NCI-H510A treated with DMSO at 0.1 percent for 48 hours (cell line): ENCODE measurements around the gene FKBP11.

Experiments used
- DNase-seq: peaks from one replicate; lab custom pipeline; 2025; lab: John Stamatoyannopoulos, UW

The FKBP11 gene

DNA sequence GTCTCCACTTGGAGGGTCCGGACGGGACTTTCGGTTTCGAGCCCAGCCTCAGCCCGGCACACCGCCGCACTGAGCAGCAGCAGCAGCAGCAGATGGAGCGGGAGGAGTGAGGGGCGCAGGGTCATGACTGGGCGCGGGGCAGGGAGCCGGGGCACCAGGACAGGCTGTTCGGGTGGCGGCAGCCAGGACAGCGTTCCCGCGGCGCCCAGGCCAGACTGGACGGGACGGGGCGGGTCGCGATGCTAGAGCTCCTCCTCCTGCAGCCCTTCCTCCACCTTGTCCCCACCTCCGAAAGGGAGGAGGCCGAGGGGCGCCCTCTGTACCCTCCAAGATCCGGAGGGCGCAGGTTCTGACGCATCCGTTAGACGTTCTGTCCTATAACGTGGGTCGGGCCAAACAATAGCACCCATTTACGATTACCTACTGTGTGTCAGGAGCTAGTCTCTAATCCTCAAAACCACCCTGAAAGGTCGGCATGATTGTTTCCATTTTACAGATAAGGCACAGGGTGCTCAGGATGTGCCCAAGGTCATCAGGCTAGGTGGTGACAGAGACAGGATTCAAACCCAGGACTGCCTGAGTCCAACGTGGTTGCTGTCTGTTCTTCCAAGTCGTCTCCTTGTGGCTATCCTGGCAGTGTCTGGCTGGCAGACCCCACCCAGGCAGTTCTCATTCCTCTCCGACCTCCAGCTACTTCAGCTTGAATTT lies at the start of gene FKBP11:
Gene FKBP11 (minus strand): TSS at position 189 of the 708 bp plus-strand sequence. CDS start 64 bp downstream, at position 125.
- DNase-seq, result no peak

DNA sequence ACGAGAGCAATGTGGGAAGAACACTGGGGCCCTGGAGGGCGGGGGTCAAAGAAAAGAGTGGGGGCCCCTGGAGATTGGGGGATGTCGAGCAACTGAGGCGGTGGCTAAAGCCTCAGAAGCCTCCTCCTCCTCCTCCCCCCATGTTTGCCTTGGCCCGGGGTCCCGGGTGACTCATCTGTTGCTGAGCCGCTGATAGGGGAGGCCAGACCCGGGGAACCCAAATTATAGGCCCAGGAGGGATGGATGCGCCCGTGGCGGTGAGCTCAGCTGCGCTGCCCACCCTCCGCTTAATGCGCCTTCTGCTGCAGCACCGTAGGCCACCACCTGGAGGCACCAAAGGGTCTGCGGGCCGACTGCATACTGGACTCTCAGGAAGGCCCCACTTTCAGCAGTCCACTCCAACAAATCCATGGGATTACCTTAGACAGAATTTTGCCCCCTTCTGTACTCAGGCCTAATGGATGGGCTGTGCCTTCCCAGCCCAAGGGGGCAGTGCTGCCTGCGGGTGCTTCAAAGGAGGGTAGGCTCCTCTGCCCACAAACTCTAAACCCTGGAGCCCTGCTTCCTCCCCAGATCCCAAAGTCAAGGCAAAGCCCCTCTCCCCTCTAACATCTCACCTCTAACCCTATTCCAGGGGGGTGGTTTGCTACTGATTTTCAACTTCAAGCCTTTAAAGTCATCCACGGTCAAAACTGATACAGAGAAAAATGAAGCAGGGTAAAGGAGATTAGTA lies 48.8 kb upstream of the FKBP11 start:
- DNase-seq, result no peak

DNA sequence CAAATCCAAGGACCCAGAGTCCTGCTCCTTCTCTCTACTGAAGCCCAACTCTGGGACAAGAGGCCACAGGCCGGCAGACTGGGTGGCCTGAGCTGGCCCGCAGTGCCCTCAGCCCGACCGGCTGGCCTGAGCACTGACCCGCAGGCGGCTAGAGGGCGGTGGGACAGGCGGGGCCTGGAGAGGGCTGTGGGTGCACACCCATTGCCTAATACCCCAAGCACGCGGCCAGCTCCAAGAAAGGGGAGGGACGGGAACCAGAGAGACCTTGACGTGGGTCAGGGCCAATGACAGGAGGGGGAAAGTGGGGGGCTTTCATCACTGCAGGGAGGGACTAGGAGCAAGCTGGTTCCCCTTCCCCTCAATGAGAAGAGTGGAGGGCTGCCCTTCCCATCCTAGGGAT lies 48.2 kb upstream of the FKBP11 start:
- DNase-seq, result no peak

DNA sequence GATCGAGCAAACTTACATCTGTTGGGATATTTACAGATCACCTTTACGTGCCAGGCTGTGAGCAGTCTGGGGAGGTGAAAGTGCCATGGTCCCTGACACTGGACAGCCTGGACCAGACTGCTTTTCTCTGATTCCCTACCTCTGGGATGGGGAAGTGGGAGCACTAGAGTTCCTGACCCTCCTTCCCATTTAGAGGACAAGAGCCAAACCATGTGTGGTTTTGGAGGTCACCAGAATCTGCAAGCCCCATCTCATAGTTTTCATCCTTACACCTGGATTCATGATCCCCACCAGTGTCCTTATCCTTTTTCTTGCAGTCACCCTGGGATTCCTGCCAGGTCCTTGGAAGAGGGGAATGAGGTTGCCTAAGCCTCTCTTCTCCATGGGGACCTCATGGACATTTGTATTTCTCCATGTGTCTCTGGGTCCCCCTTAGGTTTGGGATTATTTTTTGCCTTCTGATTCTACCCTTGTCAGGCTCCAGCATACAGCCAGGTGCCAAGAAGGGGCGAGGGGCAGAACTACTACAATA lies 47.7 kb upstream of the FKBP11 start:
- no peak for DNase-seq

DNA sequence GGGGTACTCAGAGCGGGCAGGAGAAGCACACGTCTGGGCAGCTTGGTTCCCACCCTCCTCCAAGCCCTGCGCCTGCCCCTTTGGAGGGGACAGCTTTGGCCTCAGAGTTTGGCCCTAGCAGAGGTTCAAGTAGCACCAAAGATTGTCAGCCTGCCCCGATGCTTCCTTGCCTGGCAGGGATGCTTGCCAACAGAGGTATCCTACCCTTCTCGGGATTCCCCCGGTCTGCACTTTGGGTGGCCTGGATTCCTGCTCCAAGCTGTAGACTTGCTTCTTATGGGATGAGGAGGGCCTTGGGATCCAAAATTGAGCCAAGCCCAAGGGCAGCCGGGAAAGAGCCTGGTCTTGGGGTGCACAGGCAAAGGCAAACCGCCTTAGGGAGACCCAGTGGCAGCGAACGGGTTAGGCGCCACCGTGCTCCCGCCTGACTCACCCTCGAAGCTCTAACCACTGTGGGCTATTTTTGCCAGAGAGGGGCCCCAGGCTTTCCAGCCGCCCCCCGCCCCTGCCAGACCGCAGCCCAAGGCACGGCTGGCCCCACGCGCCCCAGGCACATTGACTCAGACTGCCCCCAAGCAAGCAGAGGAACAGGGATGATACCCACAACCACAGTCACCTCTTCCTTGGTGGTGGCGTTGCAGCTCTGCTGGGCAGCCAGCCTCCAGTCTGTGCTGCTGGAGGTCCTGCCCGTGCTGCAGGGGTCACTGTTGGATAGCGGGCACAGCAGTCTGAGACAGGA lies 47.1 kb upstream of the FKBP11 start:
- no peak for DNase-seq

DNA sequence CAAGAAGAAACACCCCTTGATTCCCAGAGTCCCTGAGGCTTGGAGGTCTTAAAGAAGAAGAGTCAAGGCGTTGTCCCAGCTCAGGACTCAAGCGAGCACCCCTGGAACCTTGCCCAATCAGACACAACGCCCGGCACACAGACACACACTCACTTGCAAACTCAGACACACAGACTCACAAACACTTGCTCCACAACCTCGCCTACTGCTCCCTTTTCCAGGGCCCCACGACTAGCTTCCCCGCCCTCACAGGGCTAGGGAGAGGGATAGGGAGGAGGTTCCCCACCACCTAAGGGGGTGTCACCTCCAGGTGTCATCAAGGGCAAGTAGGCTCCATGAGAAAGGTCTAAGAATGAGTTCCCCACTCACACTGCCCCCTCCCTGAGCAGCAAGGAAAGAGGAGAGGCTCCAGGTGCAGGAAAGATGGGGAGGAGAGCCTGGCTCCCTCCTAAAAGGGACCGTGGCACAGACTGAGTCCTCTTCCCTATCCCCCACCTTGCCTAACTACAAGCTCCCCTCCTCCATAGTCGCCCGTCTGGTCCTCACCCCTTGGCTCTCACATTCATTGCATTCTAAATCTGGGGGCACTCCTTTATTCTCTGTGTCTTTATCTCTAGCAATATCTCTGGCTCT lies 45.5 kb upstream of the FKBP11 start:
- no peak for DNase-seq

DNA sequence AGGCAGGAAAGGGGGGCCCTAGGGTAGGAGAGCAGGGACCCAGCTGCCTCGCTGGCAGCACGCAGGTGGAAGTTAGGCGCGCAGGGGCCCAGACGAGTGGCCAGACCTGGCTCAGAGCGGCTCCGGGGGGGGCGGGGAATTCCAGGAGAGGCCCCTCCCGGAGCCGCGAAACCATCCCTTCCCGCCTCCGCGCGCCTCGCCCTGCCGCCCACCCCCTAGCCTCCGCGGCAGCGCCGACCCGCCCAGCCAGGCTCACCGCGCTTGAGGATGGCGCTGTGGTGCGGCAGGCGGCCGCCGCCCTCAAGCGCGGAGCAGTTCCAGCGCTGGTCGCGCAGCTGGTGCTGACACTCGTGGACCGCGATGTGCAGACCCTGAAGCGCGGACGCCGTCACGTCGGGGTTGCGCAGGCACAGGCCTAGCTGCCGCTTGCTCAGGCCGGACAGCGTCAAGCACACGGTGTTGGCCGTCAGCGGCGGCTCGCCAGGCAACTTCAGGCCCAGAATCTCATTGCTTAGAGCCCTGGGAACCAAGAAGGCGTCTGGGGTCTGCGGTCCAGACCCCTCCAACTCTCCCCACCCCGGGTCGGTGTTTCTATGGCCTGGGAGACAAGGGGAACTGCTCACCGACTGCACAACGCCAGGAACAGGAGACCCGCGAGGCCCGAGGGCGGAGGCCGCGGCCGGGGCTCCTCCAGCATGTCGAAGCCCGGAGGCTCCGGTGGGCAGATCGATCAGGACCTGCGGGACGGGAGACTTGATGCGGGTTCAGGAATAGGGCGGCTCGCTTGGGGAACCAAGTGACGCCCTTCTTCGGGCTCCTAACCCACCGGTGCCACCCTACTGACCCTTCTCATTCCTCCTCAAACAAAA lies 44.8 kb upstream of the FKBP11 start:
- DNase-seq, result no peak

DNA sequence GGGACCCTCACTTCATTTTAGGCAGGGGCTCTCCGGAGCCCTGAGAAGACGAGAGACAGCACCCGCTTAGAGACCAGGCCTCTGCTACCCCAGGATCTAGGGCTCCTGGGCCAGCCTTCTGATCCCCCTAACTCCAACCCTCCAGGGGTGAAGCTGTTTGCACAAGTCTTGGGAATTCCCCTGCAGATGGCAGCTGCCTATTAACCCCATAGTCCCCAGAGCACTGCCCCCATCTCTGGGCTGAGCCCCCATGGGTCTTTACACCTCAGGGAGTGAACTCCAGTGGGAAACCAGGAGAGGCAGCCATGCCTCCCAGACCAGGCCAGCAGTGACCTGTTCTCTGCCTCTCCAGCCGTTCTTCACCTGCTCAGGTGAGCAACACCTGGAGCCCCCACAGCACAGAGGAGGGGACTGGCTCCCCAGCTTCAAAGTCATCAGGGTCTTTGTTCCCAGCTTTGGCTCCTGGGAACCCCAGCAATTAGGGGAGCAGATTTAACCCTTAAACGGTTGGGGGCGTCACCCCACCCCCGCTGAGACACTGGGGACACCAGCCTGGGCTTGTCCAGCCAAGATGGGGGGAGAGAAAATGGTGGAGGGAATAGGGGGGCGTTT lies 44.0 kb upstream of the FKBP11 start:
- DNase-seq, result no peak

DNA sequence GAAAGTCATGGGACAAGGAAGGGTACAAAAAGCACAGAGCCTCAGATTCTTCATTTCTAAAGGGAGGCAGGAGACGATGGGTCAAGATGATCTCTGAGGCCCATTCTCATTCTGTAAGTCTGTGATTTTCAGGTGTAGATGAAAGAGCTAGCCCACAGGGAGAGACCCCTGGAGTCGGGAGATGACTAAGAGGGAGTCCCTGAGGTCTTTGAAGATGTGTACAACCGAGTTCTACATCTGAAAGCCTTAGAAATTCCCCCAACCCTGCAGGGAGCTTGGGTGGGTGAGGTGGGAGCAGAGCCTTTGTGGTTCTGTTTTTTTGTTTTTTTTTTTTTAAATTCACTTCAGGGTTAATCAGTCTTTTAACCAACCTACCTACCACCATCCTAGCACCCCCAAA lies 43.2 kb upstream of the FKBP11 start:
- DNase-seq, result no peak

DNA sequence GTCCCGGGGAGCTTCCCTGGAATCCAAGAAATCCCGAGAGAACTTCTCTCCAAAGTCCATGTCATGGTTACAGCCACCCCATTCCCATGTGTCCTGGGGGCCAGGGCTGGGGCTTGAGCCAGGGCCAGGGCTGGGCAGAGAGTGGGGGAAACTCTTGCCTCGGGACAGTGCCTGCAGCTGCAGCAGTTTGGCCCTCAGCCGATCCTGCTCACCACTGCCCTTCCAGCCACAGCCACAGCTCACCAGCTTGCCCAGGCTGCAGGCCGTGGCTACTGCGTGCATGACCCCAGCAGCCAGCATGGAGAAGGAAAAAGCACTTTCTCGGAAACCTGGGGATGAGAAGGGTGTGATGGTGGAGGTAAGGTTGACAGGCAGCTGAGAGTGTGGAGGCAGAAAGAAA lies 42.7 kb upstream of the FKBP11 start:
- DNase-seq, result no peak

DNA sequence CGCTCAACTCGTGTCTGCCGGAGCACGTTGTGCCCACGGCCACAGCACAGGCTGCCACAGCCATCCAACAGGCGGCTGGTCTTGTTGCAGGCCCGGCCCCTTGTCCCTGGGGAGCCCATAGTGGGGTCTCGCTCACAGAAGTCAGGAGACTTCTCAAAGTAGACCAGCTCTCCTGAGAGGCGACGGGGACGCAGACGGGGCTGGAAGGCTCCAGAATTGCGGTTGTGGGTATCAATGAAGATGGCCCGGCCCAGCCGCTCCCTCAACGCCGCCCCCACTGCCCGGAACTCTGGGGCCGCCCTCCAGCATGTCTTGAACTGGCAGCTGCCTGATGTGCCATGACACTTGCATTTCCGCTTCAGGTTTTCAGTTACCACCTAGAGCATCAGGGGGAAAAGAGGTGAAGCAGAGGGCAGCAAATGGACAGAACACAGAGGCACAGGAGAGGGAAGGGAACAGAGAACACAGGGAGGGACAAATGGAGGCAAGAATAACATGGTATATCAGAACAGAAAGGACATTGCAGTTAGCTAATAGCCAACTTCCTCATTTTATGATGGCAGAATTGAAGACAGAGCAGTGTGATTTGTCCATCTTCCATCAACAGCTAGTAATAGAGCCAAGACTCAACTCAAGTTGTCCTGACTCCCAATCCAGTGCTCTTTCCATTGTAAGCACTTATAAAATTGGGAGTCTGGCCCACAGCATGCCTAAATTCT lies 41.0 kb upstream of the FKBP11 start:
- no peak for DNase-seq

DNA sequence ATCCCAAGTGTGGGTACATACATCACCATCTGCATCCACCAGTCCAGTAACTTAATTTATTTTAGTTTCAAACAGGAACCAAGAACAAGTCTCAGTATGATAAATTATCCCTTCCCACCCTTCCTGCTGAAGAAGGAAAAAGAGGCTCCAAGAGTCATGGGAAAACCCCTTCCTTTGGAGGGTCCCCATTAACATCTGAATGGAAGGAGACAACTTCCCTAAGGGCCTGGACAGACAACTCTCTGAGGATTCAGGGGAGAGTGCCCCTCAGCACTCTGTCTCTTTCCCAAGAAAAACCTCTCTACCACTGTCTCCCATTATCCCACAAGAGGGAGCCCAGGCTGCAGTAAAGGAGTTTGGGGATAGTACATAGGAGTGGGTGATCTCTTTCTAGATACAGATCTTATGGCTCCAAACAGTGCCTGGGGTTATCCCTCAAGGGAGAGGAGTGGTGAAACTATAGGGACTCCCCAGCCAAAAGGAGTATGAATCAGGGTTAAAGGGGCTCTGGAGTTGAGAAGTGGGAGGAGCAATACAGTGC lies 40.1 kb upstream of the FKBP11 start:
- DNase-seq, result no peak

DNA sequence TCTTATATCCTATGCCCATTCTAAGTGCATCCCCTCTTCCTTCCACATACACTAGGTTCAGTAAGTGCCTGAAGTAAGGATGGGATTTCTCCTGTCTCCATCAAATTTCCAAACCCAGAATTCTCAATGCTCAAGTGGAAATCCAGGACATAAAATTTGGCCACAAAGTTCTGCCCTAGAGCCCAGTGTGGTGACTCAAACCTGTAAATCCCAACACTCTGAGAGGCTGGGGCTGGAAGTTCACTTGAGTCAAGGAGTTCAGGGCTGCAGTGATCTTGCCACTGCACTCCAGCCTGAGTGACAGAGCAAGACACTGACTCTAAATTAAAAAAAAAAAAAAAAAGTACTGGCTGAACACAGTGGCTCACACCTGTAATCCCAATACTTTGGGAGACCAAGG lies 36.5 kb upstream of the FKBP11 start:
- no peak for DNase-seq

DNA sequence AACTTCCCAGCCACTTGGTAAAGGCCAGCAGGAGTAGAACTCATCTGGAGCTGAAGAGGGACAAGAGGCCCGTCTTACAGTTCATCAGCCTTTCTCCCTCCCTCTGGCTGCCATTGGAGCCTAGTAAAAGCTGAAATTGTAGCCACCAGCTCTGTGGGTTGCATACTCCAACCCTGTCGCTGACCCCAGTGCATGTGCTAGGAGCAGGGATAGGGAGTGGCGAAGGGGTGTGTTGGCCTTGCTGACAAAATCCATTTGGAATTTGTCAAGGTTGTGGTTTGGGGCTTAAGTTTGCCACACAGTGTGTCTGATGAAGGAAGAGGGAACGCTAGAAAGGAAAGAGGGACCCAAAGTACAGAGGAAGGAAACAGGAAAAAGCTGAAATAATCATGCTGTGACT lies 36.0 kb upstream of the FKBP11 start:
- no peak for DNase-seq

DNA sequence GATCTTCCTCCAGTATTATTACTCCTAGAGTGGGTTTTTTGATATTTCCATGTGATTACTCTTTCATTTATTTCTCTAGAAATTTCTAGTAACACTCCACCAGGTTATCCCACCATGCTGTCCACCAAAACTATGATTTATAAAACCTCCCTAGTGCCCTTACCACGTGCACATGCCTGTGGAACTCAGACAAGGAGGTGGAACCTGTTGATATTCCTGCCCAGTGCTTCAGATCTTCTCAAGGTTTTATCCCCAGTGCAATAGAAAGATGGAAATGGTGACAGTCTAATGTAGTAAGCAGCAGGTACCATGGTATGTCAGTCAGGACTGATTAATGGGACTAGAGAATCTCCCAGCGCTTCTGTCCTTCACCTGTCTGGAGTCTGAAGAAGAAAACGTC lies 35.5 kb upstream of the FKBP11 start:
- DNase-seq, result no peak

DNA sequence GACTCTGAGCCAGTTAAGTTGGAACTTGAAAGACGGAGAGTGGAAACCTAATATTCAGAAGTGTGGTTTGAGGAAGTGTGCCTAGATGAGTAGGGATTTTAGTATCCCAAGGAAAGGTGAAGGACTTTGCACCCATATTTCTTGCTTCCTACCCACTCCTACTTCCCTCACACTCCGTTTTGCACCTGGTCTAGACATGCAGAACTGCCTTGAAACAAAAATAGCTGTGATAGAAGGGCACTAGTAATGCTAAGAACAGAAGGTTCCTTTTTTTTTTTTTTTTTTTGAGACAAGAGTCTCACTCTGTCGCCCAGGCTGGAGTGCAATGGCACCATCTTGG lies 32.7 kb upstream of the FKBP11 start:
- DNase-seq, result no peak

DNA sequence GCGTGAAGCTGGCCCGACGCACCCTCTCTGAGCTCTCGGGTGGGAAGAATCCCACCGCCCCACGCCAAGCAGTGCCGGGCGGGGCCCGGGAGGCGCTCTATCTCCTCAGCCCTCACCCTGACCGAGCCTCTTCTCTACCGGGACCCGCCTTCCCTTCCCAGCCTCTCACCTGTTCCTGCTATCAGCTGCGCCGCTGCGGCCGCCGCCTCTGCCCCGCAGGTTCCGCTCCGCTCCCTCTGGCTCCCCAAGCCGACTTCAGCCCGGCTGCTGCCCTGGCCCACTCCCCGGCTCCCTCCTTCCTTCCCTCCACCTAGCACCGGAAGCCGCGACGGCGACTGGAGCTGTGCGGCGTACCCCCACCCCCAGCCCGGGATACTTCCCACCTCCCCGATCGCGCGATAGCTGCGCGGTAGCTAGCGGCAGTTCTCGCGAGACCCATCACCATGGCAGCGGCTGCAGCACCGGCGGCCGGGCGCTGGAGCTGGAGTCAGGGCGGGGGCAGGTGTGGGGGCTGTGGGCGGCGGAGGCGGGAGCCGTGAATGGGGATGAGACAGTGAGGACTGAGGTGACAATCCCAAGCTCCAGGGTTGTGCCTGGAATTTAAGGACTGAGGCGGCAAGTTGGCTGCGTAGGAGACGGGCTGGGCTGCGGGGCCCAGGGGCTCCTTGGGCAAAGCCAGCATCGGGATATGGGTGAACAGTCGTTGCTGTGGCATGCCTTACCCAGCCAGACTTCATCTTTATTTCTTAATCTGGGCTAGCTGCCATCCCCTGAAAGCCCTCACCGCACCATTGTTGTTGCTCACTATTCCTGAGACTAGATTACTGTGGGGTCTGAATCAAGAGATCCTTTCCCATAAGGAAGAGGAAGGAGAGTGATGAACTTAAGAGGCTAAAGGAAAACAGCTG lies 32.1 kb upstream of the FKBP11 start, which contains the start of gene ARF3:
Gene ARF3 (minus strand): TSS at position 347 of the 908 bp plus-strand sequence. CDS start 16,392 bp downstream, outside the sequence.
- peak; percentile 94 for DNase-seq

DNA sequence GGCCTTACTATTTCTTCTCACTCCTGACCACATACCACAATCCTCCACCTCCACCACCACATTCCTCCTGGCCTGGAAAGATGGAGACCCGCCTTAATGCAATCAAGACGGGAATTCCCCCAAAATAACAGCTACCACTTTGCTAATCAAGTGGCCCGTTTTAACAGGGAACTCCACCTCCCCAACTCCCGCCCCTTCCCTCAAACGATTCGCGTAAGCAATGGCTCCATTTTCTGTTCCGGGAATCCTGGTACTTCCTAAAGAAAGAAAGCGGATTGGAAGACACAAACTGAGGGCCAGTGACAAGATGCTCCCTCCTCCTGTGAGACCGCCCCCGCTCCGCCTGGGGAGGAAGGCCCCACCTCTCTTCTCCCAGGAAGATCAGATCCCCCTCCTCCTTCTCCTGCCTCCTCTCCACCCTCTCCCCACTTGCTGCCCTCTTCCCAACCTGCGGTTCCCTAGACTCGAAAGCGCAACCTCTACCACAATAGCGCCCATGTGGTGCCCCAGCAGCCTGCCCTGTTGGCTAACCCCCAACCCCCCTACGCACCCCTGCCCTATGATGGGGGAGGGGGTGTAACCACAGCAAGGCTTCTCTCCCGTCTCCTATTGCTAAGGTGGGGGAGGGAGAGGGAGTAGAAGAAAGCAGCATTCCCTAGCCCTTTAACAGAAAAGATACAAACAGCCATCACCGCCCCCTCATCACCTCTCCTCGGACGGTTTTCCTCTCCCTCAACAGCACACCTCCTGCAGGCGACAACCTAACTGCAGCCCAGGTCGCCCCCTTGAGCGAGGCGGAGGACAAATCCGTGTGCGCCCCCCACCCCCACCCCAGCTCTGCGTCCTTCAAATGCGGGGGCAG lies 31.2 kb upstream of the FKBP11 start:
- peak; percentile 90 for DNase-seq
